B cell (primary cell): ENCODE data around the gene EPHB1.

Experiments
- CTCF ChIP-seq: fragments of 200-600 bp; IDR thresholded peaks from one replicate; pipeline ENCODE4 v1.8.0; 2022; ENCODE audit warnings: antibody characterized with exemption, mild to moderate bottlenecking
- EZH2 ChIP-seq: IDR thresholded peaks from 2 replicates; pipeline ENCODE4 v1.6.1; 2012; ENCODE audit warnings: borderline replicate concordance, low read depth, mild to moderate bottlenecking, moderate library complexity, low read length; ENCODE audit not compliant: insufficient read depth, poor library complexity, severe bottlenecking

- TF ChIP-seq CTCF (no peak), EZH2 (no peak)
Measured at GRCh38 chr3:134765468-134765867, 29.6 kb upstream of the EPHB1 start.
